ENCODE results near the gene APCDD1L.

DNA sequence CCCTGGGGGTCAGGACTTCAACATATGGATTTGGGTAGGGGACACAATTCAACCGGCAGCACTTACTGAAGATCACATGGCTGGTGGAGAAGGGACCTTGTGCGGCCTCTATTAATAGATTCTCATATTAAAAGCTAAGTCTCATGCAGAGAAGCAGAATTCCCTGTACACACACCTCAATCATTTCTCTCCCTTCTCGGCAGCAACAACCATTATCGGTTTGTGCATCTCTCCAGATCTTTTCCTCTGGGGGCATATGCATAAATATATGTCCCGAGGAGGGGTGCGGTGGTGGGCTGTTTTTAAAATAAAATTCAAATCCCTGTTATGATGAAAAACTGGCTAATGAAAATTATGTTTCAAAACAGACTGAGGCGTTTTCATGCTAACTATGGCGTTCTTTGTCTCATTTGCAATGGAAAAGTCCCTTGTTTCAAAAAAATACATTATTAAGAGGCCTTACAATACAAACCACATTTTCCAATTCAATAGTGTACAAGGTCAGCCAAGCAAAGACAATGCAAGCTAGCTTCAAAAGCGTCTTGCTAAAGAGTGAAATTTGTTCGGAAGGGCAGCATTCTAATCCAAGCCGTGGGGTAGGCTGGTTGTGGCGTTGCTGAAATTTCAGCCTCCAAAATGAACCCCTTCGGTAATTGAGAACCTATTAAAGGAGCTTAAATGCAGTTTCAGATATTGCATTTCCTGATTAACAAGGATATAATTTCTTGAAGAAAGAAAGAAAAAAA lies 17.3 kb downstream of the APCDD1L start:
- TF ChIP-seq, protein P1, sequence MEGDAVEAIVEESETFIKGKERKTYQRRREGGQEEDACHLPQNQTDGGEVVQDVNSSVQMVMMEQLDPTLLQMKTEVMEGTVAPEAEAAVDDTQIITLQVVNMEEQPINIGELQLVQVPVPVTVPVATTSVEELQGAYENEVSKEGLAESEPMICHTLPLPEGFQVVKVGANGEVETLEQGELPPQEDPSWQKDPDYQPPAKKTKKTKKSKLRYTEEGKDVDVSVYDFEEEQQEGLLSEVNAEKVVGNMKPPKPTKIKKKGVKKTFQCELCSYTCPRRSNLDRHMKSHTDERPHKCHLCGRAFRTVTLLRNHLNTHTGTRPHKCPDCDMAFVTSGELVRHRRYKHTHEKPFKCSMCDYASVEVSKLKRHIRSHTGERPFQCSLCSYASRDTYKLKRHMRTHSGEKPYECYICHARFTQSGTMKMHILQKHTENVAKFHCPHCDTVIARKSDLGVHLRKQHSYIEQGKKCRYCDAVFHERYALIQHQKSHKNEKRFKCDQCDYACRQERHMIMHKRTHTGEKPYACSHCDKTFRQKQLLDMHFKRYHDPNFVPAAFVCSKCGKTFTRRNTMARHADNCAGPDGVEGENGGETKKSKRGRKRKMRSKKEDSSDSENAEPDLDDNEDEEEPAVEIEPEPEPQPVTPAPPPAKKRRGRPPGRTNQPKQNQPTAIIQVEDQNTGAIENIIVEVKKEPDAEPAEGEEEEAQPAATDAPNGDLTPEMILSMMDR (IDR thresholded peaks at IDR 0.05): no peak
- TF ChIP-seq, protein P2, sequence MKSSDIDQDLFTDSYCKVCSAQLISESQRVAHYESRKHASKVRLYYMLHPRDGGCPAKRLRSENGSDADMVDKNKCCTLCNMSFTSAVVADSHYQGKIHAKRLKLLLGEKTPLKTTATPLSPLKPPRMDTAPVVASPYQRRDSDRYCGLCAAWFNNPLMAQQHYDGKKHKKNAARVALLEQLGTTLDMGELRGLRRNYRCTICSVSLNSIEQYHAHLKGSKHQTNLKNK (CRISPR knock-in tag; IDR thresholded peaks at IDR 0.05): no peak
- TF ChIP-seq MAX (CRISPR knock-in tag; IDR thresholded peaks at IDR 0.05) (no peak), ZNF232 (CRISPR knock-in tag; IDR thresholded peaks at IDR 0.05) (no peak), ATF6 (CRISPR knock-in tag; IDR thresholded peaks at IDR 0.05) (no peak), ZNF512 (CRISPR knock-in tag; IDR thresholded peaks at IDR 0.05; ENCODE audit: borderline replicate concordance) (no peak), FOXP4 (CRISPR knock-in tag; IDR thresholded peaks at IDR 0.05) (no peak), ZNF263 (CRISPR knock-in tag; IDR thresholded peaks at IDR 0.05; ENCODE audit: low read depth) (no peak), NR2C2 (CRISPR knock-in tag; IDR thresholded peaks at IDR 0.05) (no peak), SOX15 (CRISPR knock-in tag; IDR thresholded peaks at IDR 0.05) (no peak), ATF3 (CRISPR knock-in tag; conservative IDR thresholded peaks at IDR 0.05) (no peak), NFYB (CRISPR knock-in tag; conservative IDR thresholded peaks at IDR 0.05; ENCODE audit: low read depth) (no peak)
